ENCODE results near the gene CFAP65. TPM values are rescaled to one million over a fixed set of nuclear protein-coding genes. Genes with fewer than 3 reads are reported as not detected.

Gene CFAP65
- total RNA-seq, 1 donor from 2014 or later, result 0.80 TPM

DNA sequence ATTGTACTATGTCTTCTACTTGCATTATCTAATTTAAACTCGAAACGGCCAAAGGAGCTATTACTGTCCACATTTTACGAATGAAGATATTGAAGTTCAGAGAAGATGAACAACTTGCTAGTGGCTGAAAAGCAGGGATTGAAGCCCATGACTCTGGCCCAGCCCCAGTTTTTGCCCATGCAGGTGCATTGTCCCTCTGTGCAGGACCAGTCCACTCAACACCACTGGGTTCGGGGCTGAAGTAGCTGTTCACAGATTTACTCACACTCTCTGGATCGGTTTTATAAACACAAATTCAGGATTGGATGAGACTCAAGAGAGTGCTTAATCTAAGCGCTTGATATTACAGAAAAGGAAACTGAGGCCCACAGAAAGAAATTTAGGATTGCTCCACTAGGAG lies 20.8 kb upstream of the CFAP65 start:
- no peak overlapping the region for H3K9ac ChIP-seq
- DNase-seq (ENCODE audit: low spot score), result no peak
- H3K36me3 ChIP-seq, result no peaks in the 10 kb centered on the region
- H3K27ac ChIP-seq, result no peak overlapping the region
- Mint-ChIP-seq H3K4me1 (peaks cover 8% of the 10 kb centered on the region), H3K4me3 (peak overlapping the region; percentile 70), H3K9me3 (no peaks in the 10 kb centered on the region), H3K27ac (no peak overlapping the region), H3K27me3 (ENCODE audit: insufficient read depth, low read depth) (peaks cover 63% of the 10 kb centered on the region), H3K36me3 (no peaks in the 10 kb centered on the region)
- TF ChIP-seq EZH2 (IDR thresholded peaks at IDR 0.05) (no peak), EZH2phosphoT487 (IDR thresholded peaks at IDR 0.05) (no peak)
- TF ChIP-seq, protein P1, sequence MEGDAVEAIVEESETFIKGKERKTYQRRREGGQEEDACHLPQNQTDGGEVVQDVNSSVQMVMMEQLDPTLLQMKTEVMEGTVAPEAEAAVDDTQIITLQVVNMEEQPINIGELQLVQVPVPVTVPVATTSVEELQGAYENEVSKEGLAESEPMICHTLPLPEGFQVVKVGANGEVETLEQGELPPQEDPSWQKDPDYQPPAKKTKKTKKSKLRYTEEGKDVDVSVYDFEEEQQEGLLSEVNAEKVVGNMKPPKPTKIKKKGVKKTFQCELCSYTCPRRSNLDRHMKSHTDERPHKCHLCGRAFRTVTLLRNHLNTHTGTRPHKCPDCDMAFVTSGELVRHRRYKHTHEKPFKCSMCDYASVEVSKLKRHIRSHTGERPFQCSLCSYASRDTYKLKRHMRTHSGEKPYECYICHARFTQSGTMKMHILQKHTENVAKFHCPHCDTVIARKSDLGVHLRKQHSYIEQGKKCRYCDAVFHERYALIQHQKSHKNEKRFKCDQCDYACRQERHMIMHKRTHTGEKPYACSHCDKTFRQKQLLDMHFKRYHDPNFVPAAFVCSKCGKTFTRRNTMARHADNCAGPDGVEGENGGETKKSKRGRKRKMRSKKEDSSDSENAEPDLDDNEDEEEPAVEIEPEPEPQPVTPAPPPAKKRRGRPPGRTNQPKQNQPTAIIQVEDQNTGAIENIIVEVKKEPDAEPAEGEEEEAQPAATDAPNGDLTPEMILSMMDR (IDR thresholded peaks at IDR 0.05), result no peak
- H3F3A ChIP-seq (ENCODE audit: low read depth), result peaks cover 17% of the 10 kb centered on the region
- no peak overlapping the region for H3K4me3 ChIP-seq
- H2AFZ ChIP-seq (replicated peaks), result no peak overlapping the region
- H3K9me3 ChIP-seq (ENCODE audit: low read depth), result no peaks in the 10 kb centered on the region
- no peak overlapping the region for H3K4me2 ChIP-seq
- peaks cover 91% of the 10 kb centered on the region for H3K27me3 ChIP-seq
- no peaks in the 10 kb centered on the region for H3K79me2 ChIP-seq (ENCODE audit: low read depth)
- peaks cover 19% of the 10 kb centered on the region for H3K4me1 ChIP-seq
- H4K20me1 ChIP-seq (ENCODE audit: low read depth), result peaks cover 62% of the 10 kb centered on the region

DNA sequence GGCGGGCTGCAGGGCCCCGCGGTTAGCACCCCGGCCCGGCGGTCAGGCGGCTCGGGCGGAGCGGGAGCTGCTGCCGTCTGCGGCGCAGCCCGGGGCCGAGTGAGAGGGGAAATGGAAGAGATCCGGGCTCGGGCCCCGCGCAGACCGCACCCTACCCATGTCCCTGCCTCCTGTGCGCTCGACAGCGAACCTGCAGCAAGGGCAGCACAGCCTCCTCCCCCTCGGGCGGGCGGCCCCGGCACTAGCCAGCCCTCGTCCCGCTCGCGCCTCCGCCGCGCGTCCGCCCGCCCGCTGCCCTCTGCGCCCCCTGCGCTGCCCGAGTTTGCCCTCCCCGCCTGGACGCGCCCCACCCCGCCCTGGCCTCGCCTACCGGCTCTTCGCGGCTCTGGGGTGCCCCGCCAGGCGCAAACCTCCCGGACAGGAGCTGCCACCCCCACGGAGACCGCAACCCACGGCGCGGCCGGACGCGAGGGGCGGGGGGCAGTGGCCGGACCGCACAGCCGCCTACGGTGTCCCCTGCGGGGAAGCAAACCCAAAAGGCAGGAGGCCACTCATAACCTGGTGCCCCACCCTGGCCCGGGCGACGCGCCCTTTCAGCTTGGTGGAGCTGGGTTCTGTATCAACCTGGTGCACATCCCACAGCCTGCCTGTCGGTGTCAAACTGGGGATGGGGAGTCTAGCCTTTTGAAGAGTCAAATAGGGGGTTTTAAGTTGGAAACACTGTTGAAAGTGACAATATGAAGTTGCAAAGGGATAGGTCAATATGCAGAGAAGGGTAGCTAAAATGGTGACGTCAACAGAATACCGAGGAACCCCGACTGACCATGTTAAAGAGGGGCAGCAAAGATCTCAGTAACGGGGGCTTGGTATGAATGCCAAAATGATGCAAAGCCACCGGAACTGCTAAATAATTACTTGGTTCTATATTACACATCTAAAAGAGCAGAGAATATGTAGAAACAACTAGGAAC lies 19.8 kb upstream of the CFAP65 start, which contains the start of gene IHH:
Gene IHH, minus strand, starts transcription at position 101 of the 971 bp plus-strand sequence. CDS start 454 bp downstream, outside the sequence.
- Mint-ChIP-seq H3K36me3 (no peaks in the 10 kb centered on the region), H3K9me3 (peaks cover 3% of the 10 kb centered on the region), H3K4me1 (peaks cover 8% of the 10 kb centered on the region), H3K4me3 (peak within 1 kb of the TSS; percentile 70), H3K27me3 (ENCODE audit: insufficient read depth, low read depth) (peaks cover 71% of the 10 kb centered on the region), H3K27ac (no peak within 1 kb of the TSS)
- Histone ChIP-seq H2AFZ (replicated peaks) (no peak within 1 kb of the TSS), H3K36me3 (no peaks in the 10 kb centered on the region), H3K4me3 (peak within 1 kb of the TSS; percentile 42), H3K4me2 (peak within 1 kb of the TSS; percentile 72), H3K9ac (no peak within 1 kb of the TSS), H3K27me3 (peaks cover 100% of the 10 kb centered on the region), H3F3A (ENCODE audit: low read depth) (peaks cover 17% of the 10 kb centered on the region), H3K9me3 (ENCODE audit: low read depth) (no peaks in the 10 kb centered on the region), H3K27ac (no peak within 1 kb of the TSS), H4K20me1 (ENCODE audit: low read depth) (peaks cover 65% of the 10 kb centered on the region), H3K79me2 (ENCODE audit: low read depth) (no peaks in the 10 kb centered on the region), H3K4me1 (peaks cover 19% of the 10 kb centered on the region)
- DNase-seq (ENCODE audit: low spot score), result peak; percentile 58
- TF ChIP-seq EZH2phosphoT487 (IDR thresholded peaks at IDR 0.05), result peak; percentile 95
- peak; percentile 83 for TF ChIP-seq EZH2 (IDR thresholded peaks at IDR 0.05)
- TF ChIP-seq, protein P1 (IDR thresholded peaks at IDR 0.05), result no peak

DNA sequence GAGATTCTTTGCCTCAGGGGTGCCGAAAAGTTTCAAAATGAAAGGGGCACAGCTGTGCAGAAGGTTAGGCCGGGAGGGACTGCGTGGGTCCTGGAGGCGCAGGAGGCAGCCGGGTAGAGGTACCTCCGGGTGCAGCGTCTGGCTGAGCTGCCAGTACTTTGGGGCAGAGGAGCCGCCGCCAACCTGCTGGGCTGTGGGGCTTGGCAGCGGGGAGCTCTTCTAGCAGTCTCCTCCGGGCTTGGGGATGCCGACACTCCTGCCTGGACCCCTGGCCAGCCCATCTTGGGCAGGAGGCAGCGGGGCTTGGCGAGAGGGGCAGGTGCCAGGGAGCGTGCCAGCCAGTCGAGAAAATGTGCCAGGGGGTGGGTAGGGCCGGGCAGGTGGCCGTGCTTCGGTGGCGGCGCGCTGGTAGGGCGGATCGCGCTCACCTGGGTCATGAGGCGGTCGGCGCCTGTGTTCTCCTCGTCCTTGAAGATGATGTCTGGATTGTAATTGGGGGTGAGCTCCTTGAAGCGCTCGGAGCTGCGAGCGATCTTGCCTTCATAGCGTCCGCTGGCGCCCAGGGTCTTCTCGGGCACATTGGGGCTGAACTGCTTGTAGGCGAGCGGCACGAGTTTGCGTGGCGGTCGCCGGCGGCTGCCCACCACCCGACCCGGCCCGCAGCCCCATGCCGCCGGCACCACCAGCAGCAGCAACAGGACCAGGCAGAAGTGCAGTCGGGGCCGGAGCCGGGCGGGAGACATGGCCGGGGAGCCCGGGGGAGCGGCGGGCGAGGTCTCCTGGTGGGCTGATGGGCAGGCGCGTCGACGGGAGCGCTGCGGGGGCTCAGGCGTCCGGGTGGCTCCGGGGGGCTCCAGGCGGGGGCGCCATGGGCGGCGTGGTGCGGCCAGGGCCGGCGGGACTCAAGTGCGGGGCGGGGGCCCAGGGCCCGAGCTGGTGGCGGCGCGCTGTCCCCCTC lies 18.7 kb upstream of the CFAP65 start:
- H3F3A ChIP-seq (ENCODE audit: low read depth), result peaks cover 17% of the 10 kb centered on the region
- Mint-ChIP-seq H3K4me1 (peaks cover 8% of the 10 kb centered on the region), H3K36me3 (no peaks in the 10 kb centered on the region), H3K9me3 (peaks cover 3% of the 10 kb centered on the region), H3K27ac (no peak overlapping the region), H3K27me3 (ENCODE audit: insufficient read depth, low read depth) (peaks cover 73% of the 10 kb centered on the region), H3K4me3 (peak overlapping the region; percentile 35)
- peak overlapping the region; percentile 58 for H3K4me2 ChIP-seq
- peak; percentile 100 for TF ChIP-seq EZH2 (IDR thresholded peaks at IDR 0.05)
- TF ChIP-seq EZH2phosphoT487 (IDR thresholded peaks at IDR 0.05), result peak; percentile 96
- TF ChIP-seq, protein P1 (IDR thresholded peaks at IDR 0.05), result no peak
- H3K9ac ChIP-seq, result no peak overlapping the region
- H3K27me3 ChIP-seq, result peaks cover 100% of the 10 kb centered on the region
- H4K20me1 ChIP-seq (ENCODE audit: low read depth), result peaks cover 62% of the 10 kb centered on the region
- peak; percentile 31 for DNase-seq (ENCODE audit: low spot score)
- peaks cover 19% of the 10 kb centered on the region for H3K4me1 ChIP-seq
- no peaks in the 10 kb centered on the region for H3K36me3 ChIP-seq
- H2AFZ ChIP-seq (replicated peaks), result no peak overlapping the region
- H3K4me3 ChIP-seq, result peak overlapping the region; percentile 32
- H3K9me3 ChIP-seq (ENCODE audit: low read depth), result no peaks in the 10 kb centered on the region
- H3K27ac ChIP-seq, result no peak overlapping the region
- H3K79me2 ChIP-seq (ENCODE audit: low read depth), result no peaks in the 10 kb centered on the region

Measured in neural progenitor cell (in vitro differentiated cells).